H1 (cell line): ENCODE data around the gene GSE1. TPM values are rescaled to one million over a fixed set of nuclear protein-coding genes. Genes with fewer than 3 reads are reported as not detected.
A peak's percentile ranks its signal among the peaks of the same experiment; 100 is the strongest.

Experiments used
- CTCF ChIA-PET: fragments of 300-600 bp; sonication (Branson Sonifier 250); formaldehyde crosslinking; loops from one replicate; lab custom pipeline; 2021; ENCODE audit not compliant: partially characterized antibody; lab: Charles Lee
- POLR2A ChIA-PET: fragments of 300-600 bp; sonication (Branson Sonifier 250); formaldehyde crosslinking; loops from one replicate; lab custom pipeline; 2021; ENCODE audit warnings: inconsistent platforms; ENCODE audit not compliant: partially characterized antibody; lab: Charles Lee
- DNase-seq, 2 experiments: peaks; one replicate each; pipeline versions ENCODE4 v3.0.0 to v3.0.0-alpha.2; 2010 to 2022; ENCODE audit warnings: low spot score in 2 of 2, low read depth in 1 of 2, mixed read lengths in 1 of 2
- FAIRE-seq: peaks from 2 replicates; lab custom pipeline; 2011; peaks lifted over from hg19 to GRCh38; lab: Jason Lieb, UNC
- H2AFZ ChIP-seq: 2 replicates; pipeline ENCODE4 v1.8.1; 2012; ENCODE audit warnings: low read length, inconsistent platforms
- H2AK5ac ChIP-seq: 2 replicates; pipeline ENCODE4 v1.6.1; 2013; ENCODE audit warnings: low read depth, low read length
- H2BK120ac ChIP-seq: replicated peaks from 2 replicates; pipeline ENCODE3; 2013; ENCODE audit warnings: low read depth, low read length, inconsistent platforms
- H2BK12ac ChIP-seq: 2 replicates; pipeline ENCODE4 v1.6.1; 2013; ENCODE audit warnings: low read depth, low read length
- H2BK15ac ChIP-seq: 2 replicates; pipeline ENCODE4 v1.6.1; 2013; ENCODE audit warnings: low read length
- H2BK20ac ChIP-seq: 2 replicates; pipeline ENCODE4 v1.6.1; 2013; ENCODE audit warnings: low read length
- H2BK5ac ChIP-seq: 2 replicates; pipeline ENCODE4 v1.6.1; 2013; ENCODE audit warnings: low read depth, low read length
- H3K14ac ChIP-seq: 2 replicates; pipeline ENCODE4 v1.6.1; 2013; ENCODE audit warnings: inconsistent platforms; ENCODE audit not compliant: insufficient read length
- H3K18ac ChIP-seq: 2 replicates; pipeline ENCODE4 v1.6.1; 2013; ENCODE audit warnings: low read length; ENCODE audit errors: extremely low read depth
- H3K23ac ChIP-seq: 2 replicates; pipeline ENCODE4 v1.6.1; 2013; ENCODE audit warnings: inconsistent platforms; ENCODE audit not compliant: insufficient read length
- H3K23me2 ChIP-seq: 2 replicates; pipeline ENCODE4 v1.6.1; 2013; ENCODE audit warnings: low read depth, low read length
- H3K27ac ChIP-seq: 2 replicates; pipeline ENCODE4 v1.6.1; 2011; ENCODE audit warnings: low read depth, low read length, inconsistent platforms
- H3K27me3 ChIP-seq, 4 experiments: replicated peaks in 1 of 4; 1 replicate in 1 of 4; 2 replicates in 3 of 4; pipeline versions ENCODE4 v1.6.1 to v1.8.1; 2011 to 2013; ENCODE audit warnings: low read length in 3 of 4, mild to moderate bottlenecking in 3 of 4, inconsistent platforms in 2 of 4, mixed read lengths in 2 of 4, moderate library complexity in 1 of 4; ENCODE audit not compliant: control insufficient read depth in 3 of 4, insufficient read depth in 3 of 4; ENCODE audit errors: extremely low read depth in 1 of 4
- H3K36me3 ChIP-seq, 4 experiments: 2 replicates each; pipeline versions ENCODE4 v1.6.1 to v1.8.1; 2011 to 2013; ENCODE audit warnings: mild to moderate bottlenecking in 4 of 4, low read length in 3 of 4, moderate library complexity in 2 of 4, control low read depth in 1 of 4, inconsistent platforms in 1 of 4; ENCODE audit not compliant: insufficient read depth in 4 of 4, control insufficient read depth in 2 of 4
- H3K4ac ChIP-seq: replicated peaks from 2 replicates; pipeline ENCODE3; 2013; ENCODE audit warnings: low read length, low read depth, mixed read lengths, inconsistent platforms; ENCODE audit not compliant: insufficient read length
- H3K4me1 ChIP-seq, 4 experiments: replicated peaks in 1 of 4; 1 replicate in 1 of 4; 2 replicates in 3 of 4; pipeline versions ENCODE4 v1.6.1 to v1.8.1; 2011 to 2013; ENCODE audit warnings: low read length in 3 of 4, inconsistent platforms in 2 of 4, mixed read lengths in 1 of 4; ENCODE audit not compliant: insufficient read depth in 4 of 4, control insufficient read depth in 3 of 4
- H3K4me2 ChIP-seq, 2 experiments: 2 replicates each; pipeline versions ENCODE4 v1.6.1 to v1.8.1; 2011 to 2013; ENCODE audit warnings: low read depth in 2 of 2, low read length in 2 of 2, control low read depth in 1 of 2, inconsistent platforms in 1 of 2, mild to moderate bottlenecking in 1 of 2; ENCODE audit not compliant: insufficient read depth in 1 of 2
- H3K4me3 ChIP-seq, 4 experiments: fragments of 200-600, 300-600 bp in 1 of 4; sonication (generic), shearing (Covaris generic), sonication (Bioruptor Twin) in 1 of 4; 2 replicates each; pipeline versions ENCODE4 v1.5.1 to v1.8.1; 2011 to 2016; ENCODE audit warnings: low read length in 4 of 4, low read depth in 3 of 4, control low read depth in 2 of 4, inconsistent platforms in 2 of 4, mild to moderate bottlenecking in 2 of 4, mixed read lengths in 1 of 4, moderate library complexity in 1 of 4; ENCODE audit not compliant: insufficient read depth in 2 of 4; ENCODE audit errors: extremely low read depth in 1 of 4
- H3K56ac ChIP-seq: replicated peaks from 2 replicates; pipeline ENCODE3; 2013; ENCODE audit warnings: low read depth, mild to moderate bottlenecking, mixed read lengths, low read length, inconsistent platforms; ENCODE audit not compliant: insufficient read length
- H3K79me1 ChIP-seq: 2 replicates; pipeline ENCODE4 v1.6.1; 2013; ENCODE audit warnings: low read depth, low read length, control low read depth
- H3K79me2 ChIP-seq, 2 experiments: 2 replicates each; pipeline versions ENCODE4 v1.6.1 to v1.8.1; 2012 to 2013; ENCODE audit warnings: low read length in 2 of 2, mild to moderate bottlenecking in 2 of 2, inconsistent platforms in 1 of 2; ENCODE audit not compliant: insufficient read depth in 2 of 2, control insufficient read depth in 1 of 2
- H3K9ac ChIP-seq, 4 experiments: replicated peaks in 1 of 4; 1 replicate in 1 of 4; 2 replicates in 3 of 4; pipeline versions ENCODE4 v1.6.1 to v1.8.1; 2011 to 2013; ENCODE audit warnings: low read depth in 3 of 4, low read length in 3 of 4, control low read depth in 2 of 4, mild to moderate bottlenecking in 2 of 4, moderate library complexity in 2 of 4, inconsistent platforms in 1 of 4; ENCODE audit errors: extremely low read depth in 1 of 4
- H3K9me3 ChIP-seq, 2 experiments: 2 replicates each; pipeline versions ENCODE4 v1.6.1 to v1.8.1; 2012 to 2013; ENCODE audit warnings: mild to moderate bottlenecking in 2 of 2, moderate library complexity in 2 of 2, control low read depth in 1 of 2, inconsistent platforms in 1 of 2, low read depth in 1 of 2, low read length in 1 of 2, mixed read lengths in 1 of 2; ENCODE audit not compliant: insufficient read depth in 2 of 2
- H4K20me1 ChIP-seq, 2 experiments: replicated peaks in 1 of 2; 2 replicates each; pipeline versions ENCODE3 to v1.8.1; 2011 to 2013; ENCODE audit warnings: inconsistent platforms in 2 of 2, low read length in 2 of 2, mild to moderate bottlenecking in 1 of 2; ENCODE audit not compliant: insufficient read depth in 2 of 2, control insufficient read depth in 1 of 2
- H4K5ac ChIP-seq: 2 replicates; pipeline ENCODE4 v1.6.1; 2013; ENCODE audit warnings: low read length, low read depth, mixed read lengths, inconsistent platforms; ENCODE audit not compliant: insufficient read length
- H4K8ac ChIP-seq: 2 replicates; pipeline ENCODE4 v1.8.0; 2013; ENCODE audit warnings: mild to moderate bottlenecking, moderate library complexity, low read length, inconsistent platforms; ENCODE audit not compliant: insufficient read depth; ENCODE audit errors: extremely low read depth
- H4K91ac ChIP-seq: replicated peaks from 2 replicates; pipeline ENCODE3; 2013; ENCODE audit warnings: low read length, mixed read lengths, inconsistent platforms; ENCODE audit not compliant: insufficient read length
- BRCA1 ChIP-seq: IDR thresholded peaks from 2 replicates; pipeline ENCODE4 v1.6.1; 2012; ENCODE audit warnings: low read depth, low read length, improper control_type of control experiment
- CBX5 ChIP-seq: fragments of 300-800, 300-1000 bp; sonication (generic); IDR thresholded peaks from 2 replicates; pipeline ENCODE4 v1.7.1; 2016; ENCODE audit warnings: antibody characterized with exemption, low read length, low read depth
- E2F6 ChIP-seq: IDR thresholded peaks from 2 replicates; pipeline ENCODE4 v1.6.1; 2012; ENCODE audit warnings: inconsistent platforms
- EZH2 ChIP-seq: fragments of 200-600 bp; sonication (generic); IDR thresholded peaks from 2 replicates; pipeline ENCODE4 v1.7.1; 2012; ENCODE audit warnings: low read depth, mild to moderate bottlenecking, moderate library complexity, low read length, inconsistent platforms; ENCODE audit not compliant: severe bottlenecking
- NANOG ChIP-seq: IDR thresholded peaks from 2 replicates; pipeline ENCODE4 v1.6.1; 2011; ENCODE audit warnings: low read length, low read depth, mild to moderate bottlenecking, inconsistent platforms; ENCODE audit not compliant: insufficient read depth, poor library complexity, severe bottlenecking
- PHF8 ChIP-seq: fragments of 200-600 bp; sonication (generic); conservative IDR thresholded peaks from 2 replicates; pipeline ENCODE4 v1.7.1; 2012; ENCODE audit warnings: low read depth, mild to moderate bottlenecking, inconsistent platforms, low read length, moderate library complexity
- RFX5 ChIP-seq: IDR thresholded peaks from 2 replicates; pipeline ENCODE4 v1.6.1; 2011; ENCODE audit warnings: low read depth, low read length, improper control_type of control experiment, borderline replicate concordance
- SUZ12 ChIP-seq: fragments of 200-600 bp; sonication (generic); IDR thresholded peaks from 2 replicates; pipeline ENCODE4 v1.6.1; 2012; ENCODE audit warnings: mild to moderate bottlenecking, inconsistent platforms, low read length, moderate library complexity, mixed read lengths
- YY1 ChIP-seq: IDR thresholded peaks from 2 replicates; pipeline ENCODE4 v1.6.1; 2011; ENCODE audit warnings: low read depth, mild to moderate bottlenecking, low read length
- WGBS, 2 experiments: shearing (Covaris generic) in 1 of 2; methylation state at CpG; one replicate each; pipeline versions ENCODE4 v1.1.6 to v1.1.7; 2013 to 2015; ENCODE audit warnings: low lambda C conversion rate in 2 of 2, mixed read lengths in 2 of 2, inconsistent platforms in 1 of 2, low coverage in 1 of 2, missing lambda C conversion rate in 1 of 2; ENCODE audit not compliant: insufficient replicate concordance in 2 of 2, insufficient coverage in 1 of 2, insufficient read length in 1 of 2; ENCODE audit errors: extremely low coverage in 1 of 2, missing lambda C conversion rate in 1 of 2; 5-methylcytosine and 5-hydroxymethylcytosine counted together
- polyA plus RNA-seq, 7 experiments: library from polyadenylated mRNA; depleted of rRNA in 3 of 7; stranded (reverse) in 5 of 7; unstranded in 2 of 7; fragments of >200 nt in 5 of 7; fragments of 200-250 nt in 2 of 7; gene quantifications; 1 replicate in 5 of 7; 2 replicates in 1 of 7; 4 replicates in 1 of 7; pipeline versions ENCODE4 v1.2.1 to v1.2.3, GENCODE V29; 2011 to 2013; ENCODE audit warnings: missing spikeins in 2 of 7, mixed read lengths in 2 of 7
- total RNA-seq: library from RNA; stranded (reverse); fragmentation: NEBNext Ultra II Directional; extraction: Animal tissue kit (Norgen Biotek cat#: 25700); gene quantifications from 2 replicates; pipeline ENCODE4 v1.2.1, GENCODE V29; 2021
- TF ChIP-seq, protein P1 (sequence below): IDR thresholded peaks from 2 replicates; pipeline ENCODE4 v1.6.1; 2012; ENCODE audit warnings: inconsistent platforms

GSE1 gene
- total and polyA plus RNA-seq, 2 of the 8 experiments (the other 6 are each of a cell fraction or from before 2014, with no cell fraction given), result 26.0 to 65.6 TPM

- CTCF ChIA-PET, result interaction anchor here (0.6 to 37.0 kb wide), 10 partner anchors 9 to 73 kb away, joined by 3 to 620 read pairs (median 8); no protein-coding TSS in a partner anchor
- TF ChIP-seq SUZ12, result no peak
- TF ChIP-seq E2F6, result peak; percentile 99
- no peak for TF ChIP-seq RFX5
- TF ChIP-seq BRCA1, result no peak
- TF ChIP-seq, protein P1, sequence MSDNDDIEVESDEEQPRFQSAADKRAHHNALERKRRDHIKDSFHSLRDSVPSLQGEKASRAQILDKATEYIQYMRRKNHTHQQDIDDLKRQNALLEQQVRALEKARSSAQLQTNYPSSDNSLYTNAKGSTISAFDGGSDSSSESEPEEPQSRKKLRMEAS, result peak; percentile 92
- TF ChIP-seq EZH2, result no peak
- peak; percentile 86 for TF ChIP-seq PHF8
- no peak for TF ChIP-seq NANOG
- TF ChIP-seq YY1, result peak; percentile 74; the same call in 1 of the 2 replicates
- no peak for TF ChIP-seq CBX5
These were observed 75.6 kb downstream of the GSE1 start, which contains the start of gene GINS2 for GRCh38 chr16:85688586-85689284. TSS of gene GINS2 (minus strand) at chr16:85688954. CDS start at chr16:85688898, 56 bp downstream.

More at GRCh38 chr16:85688586-85689284, 75.6 kb downstream of the GSE1 start, which contains the start of gene GINS2:
- Histone ChIP-seq H3K56ac (no peak within 1 kb of the TSS), H3K4ac (no peak within 1 kb of the TSS), H3K9ac (peak within 1 kb of the TSS; percentile 80 to 94 (median 87)), H4K8ac (peak within 1 kb of the TSS; percentile 97; the same call in 1 of the 2 replicates), H3K4me1 (peaks cover 0 to 5% (median 0%) of the 10 kb centered on the region in 4 experiments; a peak in 1 of 7 replicates), H2BK5ac (no peak within 1 kb of the TSS), H2BK12ac (0 out of 2 replicates have a peak within 1 kb of the TSS, but pooled peaks have one; percentile 68), H3K23me2 (no peaks in the 10 kb centered on the region; the same call in 1 of the 2 replicates), H2AFZ (peak within 1 kb of the TSS; percentile 72; the same call in 1 of the 2 replicates), H3K27ac (no peak within 1 kb of the TSS; the same call in 1 of the 2 replicates), H3K4me3 (peak within 1 kb of the TSS; percentile 59 to 90 (median 78)), H4K20me1 (peaks cover 0 to 4% of the 10 kb centered on the region in 2 experiments), H3K23ac (no peak within 1 kb of the TSS), H2AK5ac (no peak within 1 kb of the TSS), H4K5ac (no peak within 1 kb of the TSS), H3K27me3 (no peaks in the 10 kb centered on the region), H3K18ac (peak within 1 kb of the TSS; percentile 95), H2BK120ac (no peak within 1 kb of the TSS), H2BK15ac (no peak within 1 kb of the TSS), H3K4me2 (peak within 1 kb of the TSS; percentile 65 to 66), H3K36me3 (peaks cover 0 to 7% (median 0%) of the 10 kb centered on the region in 4 experiments; a peak in 4 of 8 replicates), H3K9me3 (no peaks in the 10 kb centered on the region), H4K91ac (no peak within 1 kb of the TSS), H2BK20ac (no peak within 1 kb of the TSS), H3K14ac (no peak within 1 kb of the TSS), H3K79me2 (peaks cover 0 to 32% of the 10 kb centered on the region in 2 experiments; a peak in 2 of 4 replicates), H3K79me1 (peaks cover 2% of the 10 kb centered on the region)
- FAIRE-seq (no peak), DNase-seq (peak; percentile 60 to 86)
- POLR2A ChIA-PET, result interaction anchor here (0.8 to 9.5 kb wide), 9 partner anchors 9 to 471 kb away, joined by 3 to 77 read pairs (median 6); no protein-coding TSS in a partner anchor
- WGBS, 2 experiments, result 7% methylated on average over 49 of the region's 86 CpGs; no CpG with 5 or more reads in 1 of the 2 experiments
